ENCODE results near the gene PTPRR.

Gene PTPRR

DNA sequence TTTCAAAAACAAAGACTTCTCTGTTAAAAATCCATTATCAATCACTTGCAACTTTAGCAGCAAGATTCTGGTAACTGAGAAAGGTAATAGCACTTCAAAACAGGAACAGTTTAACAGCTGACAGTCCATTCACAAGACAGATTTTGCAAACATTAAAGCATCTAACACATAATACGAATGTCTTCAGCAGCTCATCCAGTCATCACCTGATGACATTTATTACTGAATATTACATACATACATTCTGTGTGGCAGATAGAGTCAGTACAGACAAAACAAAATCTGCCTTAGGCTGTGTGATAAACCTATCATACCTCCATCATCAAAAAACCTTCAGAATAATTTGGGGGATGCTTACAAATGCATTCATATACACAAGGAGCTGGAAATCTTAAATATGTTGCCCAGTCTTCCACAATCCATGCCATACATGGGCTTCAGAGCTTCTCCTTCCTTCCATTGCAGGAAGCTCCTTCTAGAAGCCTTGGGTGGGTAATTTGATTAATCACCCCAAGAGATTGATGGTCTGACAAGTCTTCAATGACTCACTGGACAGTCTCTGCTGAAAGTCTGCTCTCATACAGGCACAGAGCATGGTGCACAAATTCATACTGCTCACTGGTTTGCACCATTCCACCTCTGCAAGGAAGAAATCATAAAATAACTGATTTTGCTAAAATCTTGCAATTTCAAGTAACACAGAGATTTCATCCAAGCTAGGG is 281.7 kb downstream of the PTPRR start:
- no peak for DNase-seq

GRCh38 chr12:70637303-70638085 is 283.0 kb downstream of the PTPRR start, which contains the start of gene PTPRB:
TSS of gene PTPRB (minus strand) at chr12:70637429. CDS start at chr12:70637395, 34 bp downstream.
- DNase-seq = no peak

- DNase-seq = no peak
Measured at GRCh38 chr12:70635755-70636154, 284.8 kb downstream of the PTPRR start.

DNA sequence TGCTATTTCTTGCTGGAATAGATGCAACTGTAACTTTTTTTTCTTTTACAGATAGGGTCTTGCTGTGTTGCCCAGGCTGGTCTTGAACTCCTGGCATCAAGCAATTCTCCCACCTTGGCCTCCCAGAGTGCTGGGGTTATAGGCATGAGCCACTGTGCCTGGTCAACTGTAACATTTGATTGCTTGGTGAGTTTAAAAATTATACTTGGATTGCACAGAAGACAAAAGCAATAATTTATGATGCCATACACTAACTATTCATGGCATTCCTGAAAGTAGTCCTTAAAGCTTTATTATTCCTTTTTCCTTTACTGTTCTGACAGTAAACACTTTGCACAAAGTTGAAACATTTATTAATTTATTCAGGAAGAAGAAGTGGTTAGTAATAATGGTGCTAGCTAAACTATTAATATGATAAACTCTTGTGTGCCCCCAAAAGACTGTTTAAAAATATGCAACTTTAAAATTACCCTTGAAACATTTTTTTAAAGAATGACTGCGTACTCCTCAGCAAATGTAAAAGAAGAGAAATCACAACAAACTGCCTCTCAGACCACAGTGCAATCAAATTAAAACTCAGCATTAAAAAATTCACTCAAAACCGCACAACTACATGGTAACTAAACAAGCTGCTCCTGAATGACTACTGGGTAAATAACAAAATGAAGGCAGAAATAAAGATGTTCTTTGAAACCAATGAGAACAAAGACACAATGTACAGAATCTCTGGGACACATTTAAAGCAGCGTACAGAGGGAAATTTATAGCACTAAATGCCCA is 291.6 kb downstream of the PTPRR start:
- no peak for DNase-seq

GRCh38 chr12:70627677-70628076 is 292.9 kb downstream of the PTPRR start:
- DNase-seq = no peak

GRCh38 chr12:70626180-70626579 is 294.4 kb downstream of the PTPRR start:
- no peak for DNase-seq

GRCh38 chr12:70619471-70620152 is 300.9 kb downstream of the PTPRR start:
- no peak for DNase-seq

- DNase-seq = no peak
Measured at GRCh38 chr12:70618371-70618770, 302.2 kb downstream of the PTPRR start.

DNA sequence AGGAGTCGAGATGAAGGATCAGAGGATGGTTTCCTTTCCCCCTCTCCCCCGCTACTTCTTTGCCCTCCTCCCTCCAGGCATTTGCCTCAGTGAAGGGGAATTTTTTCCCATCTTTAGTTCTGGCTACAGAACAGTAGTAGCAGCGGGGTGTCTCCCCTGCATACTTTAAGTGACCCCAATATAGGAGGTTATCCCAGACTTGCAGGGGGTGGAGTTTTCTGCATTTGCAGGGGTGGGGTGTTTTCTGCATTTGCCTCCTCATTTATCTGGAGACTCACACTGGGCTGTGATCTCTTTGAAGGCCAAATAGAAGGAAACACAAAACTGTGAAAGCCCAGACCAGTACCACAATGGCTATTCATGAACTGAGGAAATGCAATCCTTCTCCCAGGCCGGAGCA is 303.1 kb downstream of the PTPRR start:
- DNase-seq = no peak

- no peak for DNase-seq
Measured at GRCh38 chr12:70615174-70615866, 305.2 kb downstream of the PTPRR start.

DNA sequence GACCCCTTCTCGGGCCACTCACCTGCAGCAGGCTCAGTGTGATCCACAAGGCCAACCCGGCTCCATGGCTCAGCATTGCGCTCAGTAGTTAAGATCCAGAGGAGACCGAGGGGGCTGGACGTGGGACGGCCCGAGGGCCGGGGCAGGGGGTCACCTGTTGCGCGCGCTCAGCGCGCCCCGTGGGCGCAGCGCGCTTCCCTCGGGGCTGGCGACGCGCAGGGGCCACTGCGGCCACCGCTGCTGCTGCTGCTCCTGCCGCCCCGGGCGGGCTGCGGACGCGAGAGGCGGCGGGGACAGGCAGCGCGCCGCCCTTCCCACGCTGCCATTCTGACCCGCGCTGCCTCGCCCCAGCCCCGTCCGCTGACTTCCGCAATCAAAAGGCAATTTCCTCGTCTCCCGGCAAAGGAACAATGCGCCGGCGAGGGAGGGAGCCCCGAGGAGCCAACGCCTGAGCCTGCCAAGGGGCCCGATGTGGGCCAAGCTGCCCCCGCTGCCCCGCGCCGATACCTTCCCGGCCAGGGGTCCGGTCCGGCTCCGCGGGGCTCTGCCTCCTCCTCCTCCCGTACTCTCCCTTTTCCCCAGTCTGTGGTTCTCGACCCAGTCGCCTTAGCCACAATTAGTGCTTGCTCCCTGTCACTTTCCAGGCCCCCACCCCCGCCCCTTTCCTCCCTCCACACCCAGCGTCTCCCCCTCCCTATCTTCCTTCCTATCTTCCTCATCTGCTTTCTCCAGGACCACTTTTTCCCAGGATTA is 310.6 kb downstream of the PTPRR start:
- DNase-seq = peak; percentile 2

DNA sequence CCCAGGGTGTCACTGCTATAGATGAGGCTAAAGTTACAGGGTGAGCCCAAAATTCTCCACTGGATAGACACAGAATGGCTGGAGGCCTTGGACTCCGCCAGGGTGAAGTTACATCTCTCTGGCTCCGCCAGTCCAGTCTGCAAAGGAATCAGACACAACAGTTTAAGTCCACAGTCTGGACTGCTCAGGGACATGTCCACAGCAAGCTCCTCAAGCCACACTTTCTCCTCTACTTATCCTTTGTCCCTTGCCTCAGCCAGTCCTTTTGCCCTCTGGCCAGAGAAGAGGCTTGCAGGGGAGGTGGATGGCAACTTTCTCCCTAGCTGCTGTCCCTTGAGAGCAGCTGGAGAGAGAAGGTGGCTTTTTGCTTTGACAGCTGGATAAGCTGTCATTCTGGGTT is 311.3 kb downstream of the PTPRR start:
- DNase-seq = no peak

DNA sequence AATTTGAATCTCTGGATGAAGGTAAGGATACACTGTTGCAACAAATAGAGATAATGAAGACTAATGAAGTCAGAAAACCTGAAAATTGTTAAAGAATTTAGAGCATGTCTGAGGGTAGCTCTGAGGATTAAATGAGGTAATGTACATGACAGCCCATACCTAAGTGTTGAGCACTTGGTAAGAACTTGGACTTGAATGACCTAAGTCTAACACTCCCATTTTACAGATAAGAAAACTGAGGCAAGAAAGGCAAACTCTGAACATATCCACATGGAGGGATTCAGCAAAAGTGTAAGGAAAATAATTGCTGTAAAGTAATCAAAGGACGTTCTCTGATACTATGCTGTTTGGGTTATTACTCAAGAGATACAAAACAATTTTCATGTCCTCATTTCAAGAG is 312.4 kb downstream of the PTPRR start:
- DNase-seq = no peak

DNA sequence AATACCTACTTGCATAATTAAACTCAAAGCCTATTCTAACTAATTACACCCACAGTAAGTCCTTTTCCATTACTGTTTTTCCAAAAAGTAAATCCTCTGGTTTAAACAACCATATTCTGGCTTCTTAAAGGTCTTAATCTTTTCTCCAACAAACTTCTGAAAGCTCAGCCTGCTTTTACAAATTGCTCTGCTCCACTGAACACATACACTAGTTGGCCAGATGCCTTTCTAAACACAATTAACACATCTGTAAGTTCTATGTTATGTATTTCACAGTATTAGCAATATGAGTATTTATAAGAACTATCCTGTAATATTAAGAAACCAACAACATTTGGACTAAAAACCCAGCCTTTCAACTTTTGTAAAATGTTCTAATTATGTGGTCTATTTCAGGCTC is 313.4 kb downstream of the PTPRR start:
- no peak for DNase-seq

- no peak for DNase-seq
Measured at GRCh38 chr12:70605976-70606375, 314.6 kb downstream of the PTPRR start.

DNA sequence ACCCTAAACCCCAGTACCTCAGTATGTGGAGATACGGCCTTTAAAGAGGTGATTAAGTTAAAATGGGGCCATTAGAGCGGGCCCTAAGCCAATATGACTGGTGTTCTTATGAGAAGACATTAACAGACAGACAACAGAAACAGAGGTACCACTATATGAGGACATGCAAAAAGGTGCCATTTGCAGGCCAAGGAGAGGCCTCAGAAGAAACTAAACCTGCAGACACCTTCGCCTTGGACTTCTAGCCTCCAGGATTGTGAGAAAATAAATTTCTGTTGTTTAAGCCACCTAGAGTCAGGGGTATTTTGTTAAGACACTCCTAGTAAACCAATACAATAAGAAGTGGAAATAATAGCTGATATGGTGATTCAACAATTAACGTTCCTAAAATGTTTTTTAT is 315.9 kb downstream of the PTPRR start:
- no peak for DNase-seq

DNA sequence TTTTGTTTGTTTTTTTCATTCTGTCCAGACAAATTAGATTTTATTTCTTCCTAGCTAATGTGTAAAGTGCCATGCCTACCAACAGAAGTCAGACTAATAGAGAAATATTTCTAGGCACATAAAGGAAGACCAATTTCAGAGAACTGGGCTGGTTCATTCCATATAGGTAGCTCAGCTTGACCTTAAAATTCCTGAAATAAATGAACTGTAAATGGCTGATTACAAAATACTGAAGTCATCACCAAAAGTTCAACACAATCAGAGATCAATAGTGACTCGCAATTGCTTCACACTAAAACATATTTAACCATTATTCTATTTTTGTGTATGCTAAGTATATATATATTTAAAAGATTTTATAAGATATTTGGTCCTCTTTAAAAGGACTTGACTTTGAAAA is 317.5 kb downstream of the PTPRR start:
- DNase-seq = no peak

- no peak for DNase-seq
Measured at GRCh38 chr12:70598467-70599193, 321.9 kb downstream of the PTPRR start.

DNA sequence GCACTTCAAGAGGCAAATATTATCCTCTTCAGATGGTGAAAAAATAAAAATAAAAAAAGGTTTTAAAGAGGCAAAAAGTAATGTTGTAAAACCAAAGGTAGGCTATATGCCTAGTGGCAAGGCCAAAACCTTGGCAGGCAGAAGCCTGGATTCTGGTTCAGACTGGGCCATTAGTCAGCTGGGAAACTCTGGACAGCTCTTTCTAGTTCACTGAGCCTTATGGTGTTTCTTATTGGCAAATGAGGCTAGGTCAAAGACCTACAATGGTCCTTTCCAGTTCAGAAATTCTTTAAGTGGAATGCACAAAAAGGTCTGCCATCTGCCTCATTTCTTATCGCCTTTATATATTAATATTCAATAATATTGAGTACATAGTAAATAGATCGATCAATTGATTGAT is 327.9 kb downstream of the PTPRR start:
- DNase-seq = no peak

DNA sequence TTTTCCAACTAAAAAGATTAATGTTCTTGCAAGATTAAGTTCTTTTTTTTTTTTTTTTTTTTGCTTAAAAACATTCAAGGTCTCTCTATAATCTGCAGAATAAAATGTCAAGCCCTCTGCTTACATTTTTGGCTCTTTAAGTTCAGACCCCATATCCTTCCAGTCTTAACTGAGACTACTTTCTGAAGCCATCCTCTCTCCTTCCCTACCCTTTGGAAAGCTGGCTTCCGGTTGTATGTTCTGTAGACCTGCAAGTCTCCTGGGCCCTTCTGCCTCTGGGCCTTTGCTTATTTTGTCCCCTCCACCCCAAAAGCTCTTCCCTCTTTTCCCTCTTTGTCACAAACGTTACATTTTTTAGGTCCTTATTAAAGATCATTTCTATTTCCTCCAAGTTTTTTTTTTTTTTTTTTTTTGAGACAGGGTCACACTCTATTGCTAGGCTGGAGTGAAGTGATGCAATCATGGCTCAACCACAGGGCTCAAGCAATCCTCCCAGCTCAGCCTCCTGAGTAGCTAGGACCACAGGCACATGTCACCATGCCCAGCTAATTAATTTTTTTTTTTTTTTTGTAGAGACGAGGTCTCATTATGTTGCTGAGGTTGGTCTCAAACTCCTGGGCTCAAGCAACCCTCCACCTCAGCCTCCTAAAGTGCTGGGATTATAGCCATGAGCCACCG is 329.9 kb downstream of the PTPRR start:
- DNase-seq = no peak
